Measurements from ENCODE around the gene DDX1.

GRCh38 chr2:15619076-15619475 lies 27.4 kb downstream of the DDX1 start:
- TF ChIP-seq, protein P1, sequence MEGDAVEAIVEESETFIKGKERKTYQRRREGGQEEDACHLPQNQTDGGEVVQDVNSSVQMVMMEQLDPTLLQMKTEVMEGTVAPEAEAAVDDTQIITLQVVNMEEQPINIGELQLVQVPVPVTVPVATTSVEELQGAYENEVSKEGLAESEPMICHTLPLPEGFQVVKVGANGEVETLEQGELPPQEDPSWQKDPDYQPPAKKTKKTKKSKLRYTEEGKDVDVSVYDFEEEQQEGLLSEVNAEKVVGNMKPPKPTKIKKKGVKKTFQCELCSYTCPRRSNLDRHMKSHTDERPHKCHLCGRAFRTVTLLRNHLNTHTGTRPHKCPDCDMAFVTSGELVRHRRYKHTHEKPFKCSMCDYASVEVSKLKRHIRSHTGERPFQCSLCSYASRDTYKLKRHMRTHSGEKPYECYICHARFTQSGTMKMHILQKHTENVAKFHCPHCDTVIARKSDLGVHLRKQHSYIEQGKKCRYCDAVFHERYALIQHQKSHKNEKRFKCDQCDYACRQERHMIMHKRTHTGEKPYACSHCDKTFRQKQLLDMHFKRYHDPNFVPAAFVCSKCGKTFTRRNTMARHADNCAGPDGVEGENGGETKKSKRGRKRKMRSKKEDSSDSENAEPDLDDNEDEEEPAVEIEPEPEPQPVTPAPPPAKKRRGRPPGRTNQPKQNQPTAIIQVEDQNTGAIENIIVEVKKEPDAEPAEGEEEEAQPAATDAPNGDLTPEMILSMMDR (IDR thresholded peaks at IDR 0.05), result no peak
- no peak for TF ChIP-seq POLR2A (IDR thresholded peaks at IDR 0.05)

Data from heart left ventricle (tissue), 13 donors.